Umbilical cord (tissue), 2 donors: ENCODE results near the gene SLC25A12. TPM values are rescaled to one million over a fixed set of nuclear protein-coding genes. Genes with fewer than 3 reads are reported as not detected.
"Not testable (repeated sequence)": the region's sequence is repeated elsewhere in the genome, so short reads cannot be mapped to it uniquely, and the experiment has no call there.

ENCODE experiments used
- DNase-seq: peaks from one replicate; pipeline ENCODE4 v3.0.0-alpha.2; 2015; ENCODE audit warnings: low spot score
- total RNA-seq: library from RNA; depleted of rRNA; stranded (reverse); fragments of >200 nt; gene quantifications from one replicate; pipeline ENCODE4 v1.2.3, GENCODE V29; 2014; ENCODE audit warnings: low replicate concordance; ENCODE audit not compliant: insufficient read depth

Gene SLC25A12
- total RNA-seq, 1 donor from 2014 or later, result 32.0 TPM

GRCh38 chr2:171830039-171830438 lies 64.0 kb downstream of the SLC25A12 start:
- no peak for DNase-seq

- DNase-seq, result peak; percentile 10
Observed at GRCh38 chr2:171824086-171824485, 70.0 kb downstream of the SLC25A12 start.

GRCh38 chr2:171822525-171823322 lies 71.3 kb downstream of the SLC25A12 start:
- no peak for DNase-seq

- DNase-seq, result no peak
Observed at GRCh38 chr2:171819453-171819852, 74.6 kb downstream of the SLC25A12 start.

GRCh38 chr2:171814883-171815282 lies 79.2 kb downstream of the SLC25A12 start:
- no peak for DNase-seq

GRCh38 chr2:171814174-171814573 lies 79.9 kb downstream of the SLC25A12 start:
- DNase-seq, result no peak

- DNase-seq, result no peak
Observed at GRCh38 chr2:171813729-171814128, 80.3 kb downstream of the SLC25A12 start.

- DNase-seq, result no peak
Observed at GRCh38 chr2:171813126-171813525, 80.9 kb downstream of the SLC25A12 start.

GRCh38 chr2:171811245-171811628 lies 82.8 kb downstream of the SLC25A12 start:
- DNase-seq, result peak; percentile 26

- peak; percentile 43 for DNase-seq
Observed at GRCh38 chr2:171810422-171811244, 83.4 kb downstream of the SLC25A12 start.

GRCh38 chr2:171808885-171809284 lies 85.2 kb downstream of the SLC25A12 start:
- DNase-seq, result not testable (repeated sequence)

- peak; percentile 9 for DNase-seq
Observed at GRCh38 chr2:171807831-171808393, 86.1 kb downstream of the SLC25A12 start.

GRCh38 chr2:171807119-171807518 lies 86.9 kb downstream of the SLC25A12 start:
- no peak for DNase-seq

GRCh38 chr2:171804456-171804855 lies 89.6 kb downstream of the SLC25A12 start:
- DNase-seq, result no peak

GRCh38 chr2:171803757-171804156 lies 90.3 kb downstream of the SLC25A12 start:
- no peak for DNase-seq

GRCh38 chr2:171800639-171801038 lies 93.4 kb downstream of the SLC25A12 start:
- no peak for DNase-seq

GRCh38 chr2:171798156-171798820 lies 95.8 kb downstream of the SLC25A12 start:
- no peak for DNase-seq

GRCh38 chr2:171794918-171795317 lies 99.1 kb downstream of the SLC25A12 start:
- DNase-seq, result no peak

- no peak for DNase-seq
Observed at GRCh38 chr2:171793691-171794678, 100.1 kb downstream of the SLC25A12 start.

- no peak for DNase-seq
Observed at GRCh38 chr2:171792886-171793580, 101.0 kb downstream of the SLC25A12 start.
